ENCODE measurements around the gene CNNM3.

Gene CNNM3

GRCh38 chr2:96819876-96820511 lies 3.9 kb downstream of the CNNM3 start:
- no peak for DNase-seq

GRCh38 chr2:96821113-96821675 lies 5.1 kb downstream of the CNNM3 start:
- no peak for DNase-seq

- no peak for DNase-seq
These were observed 6.7 kb downstream of the CNNM3 start for GRCh38 chr2:96822786-96823185.

GRCh38 chr2:96823198-96823597 lies 7.1 kb downstream of the CNNM3 start:
- no peak for DNase-seq

GRCh38 chr2:96824079-96824870 lies 8.2 kb downstream of the CNNM3 start:
- DNase-seq = no peak

- no peak for DNase-seq
These were observed 9.0 kb downstream of the CNNM3 start for GRCh38 chr2:96825057-96825456.

- DNase-seq = no peak
These were observed 10.6 kb downstream of the CNNM3 start for GRCh38 chr2:96826546-96827278.

GRCh38 chr2:96828436-96828835 lies 12.4 kb downstream of the CNNM3 start:
- no peak for DNase-seq

GRCh38 chr2:96828874-96829273 lies 12.8 kb downstream of the CNNM3 start:
- DNase-seq = no peak

- no peak for DNase-seq
These were observed 14.0 kb downstream of the CNNM3 start for GRCh38 chr2:96830044-96830562.

- no peak for DNase-seq
These were observed 15.6 kb downstream of the CNNM3 start for GRCh38 chr2:96831679-96832078.

GRCh38 chr2:96832408-96832753 lies 16.3 kb downstream of the CNNM3 start:
- no peak for DNase-seq

GRCh38 chr2:96832754-96833507 lies 16.9 kb downstream of the CNNM3 start:
- no peak for DNase-seq

GRCh38 chr2:96835830-96836229 lies 19.8 kb downstream of the CNNM3 start:
- no peak for DNase-seq

GRCh38 chr2:96837575-96837974 lies 21.5 kb downstream of the CNNM3 start:
- DNase-seq = no peak

GRCh38 chr2:96838345-96839292 lies 22.6 kb downstream of the CNNM3 start:
- DNase-seq = no peak

GRCh38 chr2:96839293-96839874 lies 23.3 kb downstream of the CNNM3 start:
- DNase-seq = peak; percentile 79

- DNase-seq = no peak
These were observed 24.1 kb downstream of the CNNM3 start for GRCh38 chr2:96839875-96840850.

GRCh38 chr2:96841701-96842495 lies 25.8 kb downstream of the CNNM3 start:
- DNase-seq = no peak

Measured in activated T-cell treated with anti-CD3 and anti-CD28 coated beads, Interleukin-2, amount 50 U/mL, for 1 hour (primary cell).